GM21619 (cell line): ENCODE results near the gene CFD.
"Not testable (repeated sequence)": the region's sequence is repeated elsewhere in the genome, so short reads cannot be mapped to it uniquely, and the experiment has no call there.

Experiments used
- ATAC-seq: cut with Tn5 transposase; IDR thresholded peaks from one replicate; pipeline ENCODE4 v1.9.1; 2021; ENCODE audit not compliant: unreplicated experiment

Gene CFD

GRCh38 chr19:825897-826644, 33.4 kb upstream of the CFD start:
- ATAC-seq, result no peak

DNA sequence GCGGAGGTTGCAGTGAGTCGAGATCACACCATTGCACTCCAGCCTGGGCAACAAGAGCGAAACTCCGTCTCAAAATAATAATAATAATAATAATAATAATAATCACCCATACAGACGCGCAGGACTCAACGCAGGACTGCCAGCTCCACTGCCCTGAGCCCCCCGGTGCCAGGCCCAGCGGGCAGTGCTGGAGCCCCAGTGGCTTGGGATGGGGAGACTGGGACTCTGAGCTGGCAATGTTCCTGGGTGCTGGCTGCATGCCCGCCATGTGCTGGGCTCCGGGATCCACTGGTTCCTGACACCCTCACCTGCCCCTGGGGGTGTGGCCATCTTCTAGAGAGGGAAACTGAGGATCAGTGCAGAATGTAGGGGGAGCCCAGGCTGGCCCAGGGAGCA, 32.2 kb upstream of the CFD start:
- ATAC-seq, result no peak

DNA sequence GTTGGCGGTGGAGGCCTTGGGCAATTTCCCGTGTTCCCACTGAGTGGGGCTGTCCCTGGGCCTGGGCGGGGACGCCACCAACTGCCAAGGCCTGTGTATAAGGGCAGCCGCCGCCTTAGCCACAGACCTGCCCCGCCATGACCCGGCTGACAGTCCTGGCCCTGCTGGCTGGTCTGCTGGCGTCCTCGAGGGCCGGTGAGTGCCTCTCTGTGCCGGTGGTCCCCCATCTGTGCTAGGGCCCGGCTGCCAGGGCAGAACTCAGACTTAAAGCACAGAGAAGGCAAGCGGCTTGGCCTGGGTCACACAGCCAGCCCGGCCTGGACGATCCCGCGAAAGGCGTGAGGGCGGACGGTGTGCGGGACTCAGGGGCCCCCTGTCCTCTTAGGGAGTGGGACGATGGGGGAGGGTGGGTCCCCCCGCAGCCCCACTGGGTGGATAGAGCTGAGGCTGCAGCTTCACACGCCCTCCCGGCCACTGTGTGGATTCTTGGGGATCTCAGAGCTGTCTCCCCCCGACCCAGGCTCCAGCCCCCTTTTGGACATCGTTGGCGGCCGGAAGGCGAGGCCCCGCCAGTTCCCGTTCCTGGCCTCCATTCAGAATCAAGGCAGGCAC, 31.6 kb upstream of the CFD start, which contains the start of gene AZU1:
AZU1 (plus strand) TSS at position 128 of the 612 bp plus-strand sequence; CDS start at position 138, 10 bp downstream.
- ATAC-seq, result no peak

- ATAC-seq, result no peak
Measured at GRCh38 chr19:829129-829758, 30.2 kb upstream of the CFD start.

GRCh38 chr19:831407-832369, 27.8 kb upstream of the CFD start:
- no peak for ATAC-seq

GRCh38 chr19:834216-834615, 25.2 kb upstream of the CFD start:
- ATAC-seq, result no peak

- ATAC-seq, result no peak
Measured at GRCh38 chr19:835210-835810, 24.2 kb upstream of the CFD start.

DNA sequence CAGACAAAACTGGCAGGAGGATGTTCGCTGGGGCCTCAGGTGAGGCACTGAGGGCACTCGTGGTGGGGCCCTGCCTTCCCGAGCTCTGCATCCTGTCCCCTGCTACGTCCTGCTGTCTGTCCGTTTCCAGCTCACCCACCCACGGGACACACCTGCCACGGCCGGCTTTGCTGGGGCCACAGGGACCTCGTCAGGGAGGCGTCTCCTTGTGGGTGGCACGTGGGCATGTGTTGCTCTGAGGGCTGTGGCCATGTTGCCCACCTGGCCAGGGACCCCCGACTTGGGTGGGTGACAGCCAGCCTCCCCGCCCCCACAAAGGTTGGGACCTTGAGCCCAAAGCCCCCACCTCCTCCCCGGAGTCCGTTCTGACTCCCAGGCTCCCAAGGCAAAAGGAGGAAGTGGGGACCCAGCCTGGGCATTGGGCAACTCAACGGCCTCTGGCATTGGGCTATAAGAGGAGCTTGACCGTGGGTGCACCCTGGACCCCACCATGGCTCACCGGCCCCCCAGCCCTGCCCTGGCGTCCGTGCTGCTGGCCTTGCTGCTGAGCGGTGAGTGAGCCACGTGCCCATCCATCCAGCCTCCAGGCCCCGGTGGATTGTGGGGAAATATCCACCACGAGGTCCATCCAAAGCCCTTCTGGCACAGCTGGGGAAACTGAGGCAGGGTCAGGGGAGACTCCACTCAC, 18.8 kb upstream of the CFD start, which contains the start of gene PRTN3:
PRTN3 (plus strand) TSS at position 481 of the 688 bp plus-strand sequence; CDS start at position 491, 10 bp downstream.
- ATAC-seq, result no peak

- not testable (repeated sequence) for ATAC-seq
Measured at GRCh38 chr19:842802-843179, 16.7 kb upstream of the CFD start.

DNA sequence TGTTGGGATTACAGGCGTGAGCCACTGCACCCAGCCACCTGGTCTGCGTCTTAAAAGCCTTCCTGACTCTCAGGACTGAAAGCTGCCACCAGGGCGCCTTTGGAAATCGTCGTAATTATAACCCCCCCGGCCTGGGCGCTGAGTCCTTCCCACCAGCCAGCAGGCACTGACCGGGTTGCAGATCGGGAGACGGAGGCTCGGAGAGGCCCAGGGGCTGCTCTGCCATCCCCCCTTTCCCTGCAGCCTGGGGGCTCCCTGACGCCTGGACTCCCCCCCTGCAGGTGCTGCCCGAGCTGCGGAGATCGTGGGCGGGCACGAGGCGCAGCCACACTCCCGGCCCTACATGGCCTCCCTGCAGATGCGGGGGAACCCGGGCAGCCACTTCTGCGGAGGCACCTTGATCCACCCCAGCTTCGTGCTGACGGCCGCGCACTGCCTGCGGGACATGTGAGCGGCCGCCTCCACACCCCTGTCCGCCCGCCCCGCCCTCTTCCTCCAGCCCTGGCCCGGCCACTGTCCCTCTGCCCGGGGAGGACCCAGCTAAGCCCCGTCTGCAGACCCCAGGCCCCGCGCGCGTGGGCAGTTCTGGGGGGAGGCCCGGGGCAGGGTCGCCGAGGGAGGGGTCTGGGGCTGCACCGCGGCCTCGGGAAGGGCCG, 16.2 kb upstream of the CFD start:
- ATAC-seq, result no peak

DNA sequence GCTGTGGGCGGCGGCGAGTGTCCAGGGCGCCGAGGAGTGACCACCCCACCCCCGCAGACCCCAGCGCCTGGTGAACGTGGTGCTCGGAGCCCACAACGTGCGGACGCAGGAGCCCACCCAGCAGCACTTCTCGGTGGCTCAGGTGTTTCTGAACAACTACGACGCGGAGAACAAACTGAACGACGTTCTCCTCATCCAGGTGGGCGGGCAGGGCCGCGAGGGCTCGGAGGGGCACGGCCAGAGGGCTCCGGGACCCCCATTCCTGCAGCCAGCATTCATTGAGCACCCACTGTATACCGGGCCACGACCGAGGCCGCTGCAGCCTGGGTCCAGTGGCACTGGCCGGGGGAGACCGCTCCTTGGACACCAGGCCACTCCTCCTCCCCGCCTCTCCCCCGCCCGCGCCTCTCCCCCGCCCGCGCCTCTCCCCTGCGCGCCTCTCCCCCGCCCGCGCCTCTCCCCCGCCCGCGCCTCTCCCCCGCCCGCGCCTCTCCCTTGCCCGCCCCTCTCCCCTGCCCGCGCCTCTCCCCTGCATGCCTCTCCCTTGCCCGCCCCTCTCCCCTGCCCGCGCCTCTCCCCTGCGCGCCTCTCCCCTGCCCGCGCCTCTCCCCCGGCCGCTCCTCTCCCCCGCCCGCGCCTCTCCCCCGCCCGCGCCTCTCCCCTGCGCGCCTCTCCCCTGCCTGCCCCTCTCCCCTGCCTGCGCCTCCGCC, 15.5 kb upstream of the CFD start:
- ATAC-seq, result no peak

DNA sequence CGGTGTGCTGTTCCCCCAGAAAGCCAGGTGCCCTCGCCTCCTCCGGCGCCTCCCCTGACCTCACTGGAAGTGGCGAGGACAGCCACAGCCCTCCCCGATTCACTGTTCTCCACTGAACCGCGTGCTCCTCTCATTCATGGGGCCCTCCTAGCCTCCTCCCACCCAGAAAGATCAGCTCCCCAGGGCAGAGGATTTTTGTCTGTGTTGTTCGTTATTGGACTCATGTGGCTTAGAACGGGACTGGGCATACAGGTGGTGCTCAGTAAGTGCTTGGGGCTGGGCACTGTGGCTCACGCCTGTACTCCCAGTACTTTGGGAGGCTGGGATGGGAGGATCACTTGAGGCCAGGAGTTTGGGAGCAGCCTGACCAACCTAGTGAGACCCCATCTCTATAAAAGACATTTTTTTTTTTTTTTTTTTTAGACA, 14.9 kb upstream of the CFD start:
- no peak for ATAC-seq

DNA sequence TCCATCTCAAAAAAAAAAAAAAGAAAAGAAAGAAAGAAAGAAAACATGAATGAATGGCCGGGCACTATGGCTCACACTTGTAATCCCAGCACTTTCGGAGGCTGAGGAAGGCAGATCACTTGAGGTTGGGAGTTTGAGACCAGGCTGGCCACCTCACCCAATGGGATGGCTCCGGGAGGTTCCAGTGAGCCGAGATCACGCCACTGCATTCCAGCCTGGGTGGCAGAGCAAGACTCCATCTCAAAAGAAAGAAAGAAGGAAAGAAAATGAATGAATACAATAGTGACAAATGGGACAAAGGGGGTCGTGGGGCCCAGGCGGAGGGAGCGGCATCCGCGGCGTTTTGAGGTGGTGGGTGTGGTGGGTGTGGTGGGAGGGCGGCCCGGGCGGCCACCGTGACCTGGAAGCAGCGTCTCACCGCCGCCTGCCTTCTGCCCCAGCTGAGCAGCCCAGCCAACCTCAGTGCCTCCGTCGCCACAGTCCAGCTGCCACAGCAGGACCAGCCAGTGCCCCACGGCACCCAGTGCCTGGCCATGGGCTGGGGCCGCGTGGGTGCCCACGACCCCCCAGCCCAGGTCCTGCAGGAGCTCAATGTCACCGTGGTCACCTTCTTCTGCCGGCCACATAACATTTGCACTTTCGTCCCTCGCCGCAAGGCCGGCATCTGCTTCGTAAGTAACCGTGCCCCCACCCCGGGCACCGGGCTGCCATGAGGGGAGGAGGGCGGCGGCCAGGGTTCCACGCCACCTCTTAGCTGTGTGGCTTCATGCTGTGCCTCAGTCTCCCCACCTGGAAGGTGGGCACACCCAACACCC, 13.6 kb upstream of the CFD start:
- ATAC-seq, result no peak

DNA sequence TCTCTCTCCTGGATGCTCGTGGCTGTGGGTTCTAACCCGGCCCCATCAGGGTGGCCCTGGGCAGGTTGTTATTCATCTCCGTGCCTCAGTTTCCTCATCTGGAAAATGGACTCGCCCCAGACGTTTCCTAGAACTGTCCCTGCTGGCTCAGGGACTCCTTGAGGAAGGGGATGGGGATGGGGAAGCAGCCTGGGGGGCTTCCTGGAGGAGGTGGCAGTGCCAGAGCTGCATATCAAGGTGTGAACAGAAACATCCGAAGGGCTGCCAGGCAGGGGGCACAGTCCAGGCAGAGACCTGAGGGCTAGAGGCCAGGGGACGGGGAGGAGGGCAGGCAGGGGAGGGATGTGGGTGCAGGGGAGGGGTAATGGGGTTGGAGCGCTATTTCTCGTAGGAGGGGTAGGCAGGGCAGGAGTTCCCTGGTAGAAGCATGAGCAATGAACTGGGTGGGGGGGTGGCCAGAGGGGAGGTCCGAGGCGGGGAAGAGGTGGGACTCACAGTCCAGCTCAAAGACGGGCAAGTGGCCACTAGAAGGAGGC, 11.0 kb upstream of the CFD start:
- no peak for ATAC-seq

DNA sequence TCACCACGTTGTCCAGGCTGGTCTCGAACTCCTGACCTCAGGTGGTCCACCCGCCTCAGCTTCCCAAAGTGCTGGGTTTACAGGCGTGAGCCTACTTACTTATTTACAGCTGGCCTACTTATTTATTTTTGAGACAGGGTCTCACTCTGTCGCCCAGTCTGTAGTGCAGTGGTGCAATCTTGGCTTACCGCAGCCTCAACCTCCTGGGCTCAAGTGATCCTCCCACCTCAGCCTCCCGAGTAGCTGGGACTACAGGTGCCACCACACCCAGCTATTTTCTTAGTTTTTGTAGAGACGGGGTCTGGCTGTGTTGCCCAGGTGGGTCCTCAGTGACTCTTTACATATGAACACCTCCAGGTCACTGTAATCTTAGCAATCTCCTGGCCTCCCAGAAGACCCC, 10.3 kb upstream of the CFD start:
- not testable (repeated sequence) for ATAC-seq

GRCh38 chr19:850221-850978, 9.1 kb upstream of the CFD start:
- no peak for ATAC-seq

- no peak for ATAC-seq
Measured at GRCh38 chr19:850979-851335, 8.5 kb upstream of the CFD start.
